Middle frontal gyrus (tissue), 1 donor: ENCODE data around the gene GPANK1.
A peak's percentile ranks its signal among the peaks of the same experiment; 100 is the strongest.

Experiments
- DNase-seq: peaks from one replicate; pipeline ENCODE4 v3.0.0-alpha.2; 2015; ENCODE audit warnings: low spot score; ENCODE audit errors: extremely low spot score

Gene GPANK1

GRCh38 chr6:31663126-31663960 lies 1.5 kb downstream of the GPANK1 start:
- DNase-seq, result no peak

GRCh38 chr6:31662124-31662723 lies 2.6 kb downstream of the GPANK1 start:
- no peak for DNase-seq

- no peak for DNase-seq
Measured at GRCh38 chr6:31661262-31662123, 3.3 kb downstream of the GPANK1 start.

- DNase-seq, result peak; percentile 63
Measured at GRCh38 chr6:31660381-31661261, 4.2 kb downstream of the GPANK1 start, which contains the start of gene C6orf47. TSS of gene C6orf47 (minus strand) at chr6:31660778. CDS start at chr6:31659947, 831 bp downstream.

GRCh38 chr6:31659649-31660380 lies 5.0 kb downstream of the GPANK1 start:
- no peak for DNase-seq

GRCh38 chr6:31658983-31659648 lies 5.7 kb downstream of the GPANK1 start:
- no peak for DNase-seq

- DNase-seq, result no peak
Measured at GRCh38 chr6:31658158-31658688, 6.6 kb downstream of the GPANK1 start.

GRCh38 chr6:31657406-31658157 lies 7.2 kb downstream of the GPANK1 start:
- DNase-seq, result no peak

GRCh38 chr6:31655349-31656237 lies 9.2 kb downstream of the GPANK1 start, which contains the start of gene APOM:
TSS of gene APOM (plus strand) at chr6:31655894. CDS start at chr6:31655967, 73 bp downstream.
- no peak for DNase-seq

- DNase-seq, result no peak
Measured at GRCh38 chr6:31654574-31655348, 10.0 kb downstream of the GPANK1 start.

- DNase-seq, result peak; percentile 81
Measured at GRCh38 chr6:31652925-31653724, 11.7 kb downstream of the GPANK1 start.

GRCh38 chr6:31651602-31652191 lies 13.1 kb downstream of the GPANK1 start:
- peak; percentile 6 for DNase-seq

- DNase-seq, result no peak
Measured at GRCh38 chr6:31645325-31645724, 19.5 kb downstream of the GPANK1 start.

- no peak for DNase-seq
Measured at GRCh38 chr6:31643818-31644454, 20.9 kb downstream of the GPANK1 start.
